Retinal pigment epithelial cell (primary cell): ENCODE measurements around the gene EFCAB14.
"Not testable (repeated sequence)": the region's sequence is repeated elsewhere in the genome, so short reads cannot be mapped to it uniquely, and the experiment has no call there.

Source experiments
- DNase-seq: peaks from one replicate; pipeline ENCODE4 v3.0.0-alpha.2; 2010; ENCODE audit warnings: low read depth
- H3K4me3 ChIP-seq: 2 replicates; pipeline ENCODE4 v1.5.1; 2011; ENCODE audit warnings: mild to moderate bottlenecking, low read length, control low read depth, moderate library complexity
- TF ChIP-seq, protein P1 (sequence below): conservative IDR thresholded peaks from 2 replicates; pipeline ENCODE4 v1.5.1; 2011; ENCODE audit warnings: low read depth, low read length, control low read depth, inconsistent platforms

The EFCAB14 gene

DNA sequence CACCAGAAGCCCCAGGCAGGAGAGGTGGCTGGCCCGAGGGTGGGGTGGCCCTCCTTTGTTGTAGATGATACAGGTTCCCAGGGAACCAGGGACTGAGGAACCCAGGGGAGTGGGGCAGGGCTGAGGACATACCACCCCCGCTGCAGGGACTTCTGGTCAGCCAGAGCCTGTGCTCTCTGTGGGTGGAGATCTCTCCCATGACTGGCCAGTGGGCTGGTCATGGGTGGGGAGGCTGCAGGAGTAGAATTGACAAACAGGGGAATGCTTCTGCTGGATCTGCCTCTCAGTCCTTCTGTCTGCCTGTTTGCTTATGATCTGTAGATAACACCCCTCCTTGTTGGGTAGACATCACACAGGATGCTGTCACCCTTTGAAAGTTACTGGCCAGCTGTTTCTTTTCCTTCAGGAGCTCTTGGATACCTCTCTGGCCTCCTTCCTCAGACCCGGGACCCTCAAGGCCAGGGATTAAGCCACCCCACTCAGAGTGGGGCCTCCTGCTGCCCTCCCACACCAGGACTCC is 2.8 kb upstream of the EFCAB14 start:
- H3K4me3 ChIP-seq: no peak overlapping the region
- no peak for DNase-seq
- TF ChIP-seq, protein P1, sequence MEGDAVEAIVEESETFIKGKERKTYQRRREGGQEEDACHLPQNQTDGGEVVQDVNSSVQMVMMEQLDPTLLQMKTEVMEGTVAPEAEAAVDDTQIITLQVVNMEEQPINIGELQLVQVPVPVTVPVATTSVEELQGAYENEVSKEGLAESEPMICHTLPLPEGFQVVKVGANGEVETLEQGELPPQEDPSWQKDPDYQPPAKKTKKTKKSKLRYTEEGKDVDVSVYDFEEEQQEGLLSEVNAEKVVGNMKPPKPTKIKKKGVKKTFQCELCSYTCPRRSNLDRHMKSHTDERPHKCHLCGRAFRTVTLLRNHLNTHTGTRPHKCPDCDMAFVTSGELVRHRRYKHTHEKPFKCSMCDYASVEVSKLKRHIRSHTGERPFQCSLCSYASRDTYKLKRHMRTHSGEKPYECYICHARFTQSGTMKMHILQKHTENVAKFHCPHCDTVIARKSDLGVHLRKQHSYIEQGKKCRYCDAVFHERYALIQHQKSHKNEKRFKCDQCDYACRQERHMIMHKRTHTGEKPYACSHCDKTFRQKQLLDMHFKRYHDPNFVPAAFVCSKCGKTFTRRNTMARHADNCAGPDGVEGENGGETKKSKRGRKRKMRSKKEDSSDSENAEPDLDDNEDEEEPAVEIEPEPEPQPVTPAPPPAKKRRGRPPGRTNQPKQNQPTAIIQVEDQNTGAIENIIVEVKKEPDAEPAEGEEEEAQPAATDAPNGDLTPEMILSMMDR: no peak

DNA sequence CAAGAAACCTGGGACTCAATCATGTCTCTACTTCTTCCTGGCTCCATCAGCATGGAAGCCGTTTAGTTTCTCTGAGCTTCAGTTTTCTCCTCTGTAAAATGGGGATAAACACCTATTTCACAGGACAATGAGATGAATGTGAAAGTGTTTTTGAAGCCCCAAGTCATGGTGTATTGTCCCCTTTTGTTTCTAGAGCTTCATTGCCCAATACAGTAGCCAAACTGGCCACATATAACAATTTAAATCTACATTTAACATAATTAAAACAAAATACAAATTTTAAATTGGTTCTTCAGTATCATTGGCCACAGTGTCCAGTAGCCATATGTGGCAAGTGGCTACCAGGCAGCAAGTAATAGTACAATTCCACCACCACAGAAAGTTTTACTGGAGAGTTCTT is 2.3 kb upstream of the EFCAB14 start:
- no peak for DNase-seq
- TF ChIP-seq, protein P1: no peak
- no peak overlapping the region for H3K4me3 ChIP-seq

DNA sequence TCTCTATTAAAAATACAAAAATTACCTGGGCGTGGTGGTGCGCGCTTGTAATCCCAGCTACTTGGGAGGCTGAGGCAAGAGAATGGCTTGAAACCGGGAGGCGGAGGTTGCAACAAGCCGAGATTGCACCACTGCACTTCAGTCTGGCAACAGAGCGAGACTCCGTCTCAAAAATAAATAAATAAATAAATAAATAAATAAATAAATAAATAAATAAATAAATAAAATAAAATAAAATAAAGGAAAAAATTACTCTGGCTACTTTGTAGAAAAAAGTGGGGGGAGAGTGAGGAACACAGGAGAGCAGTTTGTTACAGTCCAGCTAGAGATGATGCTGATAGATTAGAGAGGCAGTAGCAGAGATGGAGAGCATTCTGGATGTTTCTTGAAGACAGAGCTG is 1.4 kb upstream of the EFCAB14 start:
- not testable (repeated sequence) for H3K4me3 ChIP-seq, DNase-seq

DNA sequence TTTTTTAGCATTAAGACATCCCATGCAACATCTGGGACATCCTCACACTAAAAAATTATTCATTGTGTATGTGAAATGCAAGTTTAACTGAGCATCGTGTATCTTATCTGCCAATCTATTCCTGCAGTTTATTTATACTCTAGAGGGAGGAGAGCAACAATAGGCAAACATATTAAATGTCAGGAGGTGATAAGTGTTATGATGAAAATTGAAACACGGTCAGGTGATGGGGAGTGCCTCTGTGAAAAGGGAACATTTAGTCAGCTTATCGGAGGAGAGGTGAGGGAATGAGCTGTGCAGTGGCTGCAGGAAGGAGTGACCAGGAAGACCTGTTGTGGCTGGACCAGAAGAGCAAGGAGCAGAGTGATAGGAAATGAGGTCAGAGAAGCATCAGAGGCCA is 775 bp upstream of the EFCAB14 start:
- TF ChIP-seq, protein P1: no peak
- H3K4me3 ChIP-seq: peak overlapping the region; percentile 83

DNA sequence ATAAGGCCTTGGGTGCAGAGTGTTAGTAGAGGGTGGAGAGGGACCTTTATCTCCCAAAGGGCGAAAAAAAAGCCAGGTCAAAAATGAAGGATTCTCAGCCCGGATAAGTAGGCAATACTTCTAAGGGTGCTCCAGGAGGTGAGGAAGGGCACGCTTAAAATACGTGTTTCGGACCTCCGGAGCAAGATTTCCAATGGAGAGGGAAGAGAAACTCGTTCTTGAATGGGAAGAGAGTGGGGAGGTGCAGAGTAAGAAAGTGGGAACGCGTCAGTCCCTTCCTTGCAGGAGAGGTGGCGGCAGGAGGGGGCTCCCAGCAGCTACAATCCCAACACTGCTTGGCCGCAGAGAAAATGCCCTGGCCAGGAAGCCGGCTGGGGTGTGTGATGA is 581 bp downstream of the EFCAB14 start:
- H3K4me3 ChIP-seq: peak overlapping the region; percentile 83
- TF ChIP-seq, protein P1: no peak
- DNase-seq: no peak

More for the DNA sequence above, 775 bp upstream of the EFCAB14 start:
- DNase-seq: no peak

DNA sequence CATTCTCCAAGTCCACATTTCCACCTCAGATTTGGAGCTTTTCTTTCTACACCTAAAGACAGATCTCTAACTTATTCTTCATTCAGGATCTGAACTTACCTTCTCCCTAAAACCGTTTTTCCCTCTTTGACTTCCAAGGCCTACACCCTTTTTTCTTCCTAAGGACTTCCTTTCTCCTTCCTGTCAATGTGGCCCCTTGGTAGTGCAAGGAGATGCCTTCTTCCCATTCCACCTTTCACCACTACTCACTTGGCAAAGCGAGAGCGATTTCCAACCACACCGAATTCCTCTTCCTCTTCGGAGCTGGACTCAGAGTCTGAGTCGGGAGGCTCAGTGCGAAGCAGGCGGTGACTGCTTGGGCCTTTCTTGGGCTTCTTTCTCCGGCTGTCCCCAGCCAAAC is 1.3 kb downstream of the EFCAB14 start:
- H3K4me3 ChIP-seq: peak overlapping the region; percentile 83
- TF ChIP-seq, protein P1: no peak
- no peak for DNase-seq

DNA sequence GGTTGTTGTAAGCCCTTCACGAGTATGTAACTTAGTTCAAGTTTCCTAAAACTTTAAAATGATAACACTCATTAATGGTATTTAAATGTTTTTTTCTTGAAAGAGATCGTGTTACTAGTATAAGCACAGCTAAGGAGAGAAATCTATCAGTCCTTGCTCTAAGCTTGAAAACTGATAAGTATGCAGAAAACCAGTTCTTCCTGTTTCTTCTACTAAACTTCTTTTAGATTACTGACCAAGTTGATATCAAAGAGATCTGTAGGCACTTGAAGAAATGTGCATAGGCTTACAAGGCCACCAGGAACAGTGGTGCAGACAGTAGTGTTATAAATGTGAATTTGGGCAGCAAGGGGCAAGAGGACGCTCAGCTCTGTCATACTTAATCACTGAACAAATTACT is 3.9 kb downstream of the EFCAB14 start:
- DNase-seq: no peak
- H3K4me3 ChIP-seq: no peak overlapping the region
- TF ChIP-seq, protein P1: no peak

DNA sequence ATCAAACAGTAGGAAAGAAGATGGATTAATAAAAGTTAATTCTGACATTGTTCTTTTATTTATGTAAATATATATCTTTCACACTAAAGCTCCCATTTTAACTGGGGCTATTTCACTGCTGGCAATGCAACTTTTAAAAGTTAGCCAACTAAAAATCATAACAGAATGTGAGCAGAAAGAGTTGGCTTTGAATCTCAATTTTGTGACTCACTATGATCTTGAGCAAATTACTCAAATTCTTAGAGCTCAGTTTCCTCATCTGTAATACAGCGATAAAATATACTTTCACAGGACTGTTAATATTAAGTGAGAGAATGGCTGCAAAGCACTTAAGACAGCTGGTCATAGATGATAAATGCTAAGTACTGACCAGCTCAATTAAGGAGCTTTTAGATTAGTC is 10.8 kb downstream of the EFCAB14 start:
- no peak for DNase-seq
- H3K4me3 ChIP-seq: no peak overlapping the region
- TF ChIP-seq, protein P1: no peak
